DMS 273 (cell line): Measurements from ENCODE around the gene ADAMTSL3.

Experiments used
- DNase-seq: peaks from one replicate; lab custom pipeline; 2025; ENCODE audit not compliant: unreplicated experiment; lab: John Stamatoyannopoulos, UW

Gene ADAMTSL3

DNA sequence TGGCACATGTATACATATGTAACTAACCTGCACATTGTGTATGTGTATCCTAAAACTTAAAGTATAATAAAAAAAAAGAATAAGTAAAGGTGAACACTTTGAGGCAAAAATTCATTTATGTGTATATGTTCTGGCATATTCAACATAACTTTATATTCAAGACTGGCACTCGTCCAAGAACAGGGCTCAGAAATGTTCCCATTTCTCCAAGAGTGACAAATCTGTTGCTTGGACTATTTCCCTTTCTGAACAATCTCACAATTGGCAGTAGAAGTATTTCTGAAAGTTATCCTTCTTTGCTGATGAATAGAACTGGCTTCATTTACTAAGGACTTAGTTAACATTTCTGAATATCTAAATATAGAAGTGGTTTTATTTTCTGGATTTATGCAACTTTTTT is 212.8 kb downstream of the ADAMTSL3 start:
- DNase-seq: no peak

DNA sequence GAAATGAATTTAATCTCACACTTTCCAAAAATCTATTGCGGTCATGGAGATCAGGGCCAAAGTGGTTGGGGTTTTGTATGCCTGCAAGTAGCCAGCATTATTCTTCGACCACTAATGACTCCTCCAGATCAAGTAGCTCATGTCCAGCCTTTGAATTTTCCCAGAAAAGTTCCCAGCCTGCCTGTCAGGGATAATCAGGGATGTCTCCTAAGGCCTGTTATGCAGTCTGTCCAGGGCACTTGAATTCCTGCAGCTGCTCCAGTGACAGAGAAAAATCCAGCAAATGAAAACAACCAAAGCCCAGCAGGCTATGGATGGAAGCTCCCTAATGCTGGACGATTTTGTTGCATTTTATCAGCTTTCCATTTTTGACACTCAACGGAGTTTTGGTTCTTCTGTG is 215.4 kb downstream of the ADAMTSL3 start:
- no peak for DNase-seq

DNA sequence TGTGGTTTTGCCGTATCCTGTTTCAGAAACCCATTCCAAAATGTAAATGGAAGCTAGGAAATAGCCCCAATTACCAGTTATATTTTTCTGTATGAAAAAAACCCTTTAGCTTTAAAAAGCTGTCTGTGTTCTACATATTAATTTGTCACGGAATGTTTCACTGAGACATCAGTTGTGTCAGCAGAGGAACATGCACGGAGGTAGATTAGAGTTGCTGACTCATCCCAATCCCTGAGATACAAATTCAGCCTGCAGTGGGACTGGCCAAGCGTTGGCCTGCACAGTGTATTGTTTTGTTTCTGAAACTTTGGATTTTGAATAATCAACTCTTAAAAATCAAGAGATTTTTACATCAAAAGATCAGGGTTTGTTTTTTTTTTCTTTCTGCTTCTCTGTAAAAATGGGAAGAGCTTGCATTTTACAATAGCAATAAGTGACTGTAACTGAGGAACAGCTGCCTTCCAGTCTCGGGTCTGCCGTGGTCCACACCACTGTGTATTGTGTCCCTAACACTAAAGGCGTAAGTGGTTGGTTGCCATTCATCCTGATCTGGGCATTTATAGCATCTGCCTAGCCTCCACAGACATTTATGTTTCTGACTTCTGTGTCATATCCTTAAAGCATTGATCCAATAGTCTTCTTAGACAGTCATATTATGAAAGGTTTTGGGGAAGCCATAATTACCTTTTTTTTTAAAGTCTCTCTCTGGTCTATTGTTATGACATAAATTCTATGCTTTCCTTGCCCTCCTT is 218.1 kb downstream of the ADAMTSL3 start:
- DNase-seq: no peak

DNA sequence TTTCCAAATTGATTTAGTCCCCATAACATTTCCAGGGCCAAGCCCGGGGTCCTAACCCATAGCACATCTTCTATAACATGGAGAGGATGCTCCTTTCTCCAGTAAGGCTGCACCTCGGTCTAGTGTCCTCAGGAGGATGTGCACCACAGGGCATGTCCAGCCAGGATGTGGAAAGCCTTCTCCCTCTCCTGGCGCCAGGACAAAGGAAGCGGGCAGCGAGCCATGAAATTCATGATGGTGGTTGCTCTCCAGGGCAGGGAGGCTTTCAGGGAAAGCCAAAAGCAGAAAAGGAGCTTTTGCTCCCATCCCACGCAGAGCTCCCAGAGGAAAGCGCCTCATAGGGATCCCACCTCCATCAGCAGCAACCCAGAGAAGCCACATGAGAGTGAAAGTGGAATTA is 220.0 kb downstream of the ADAMTSL3 start:
- DNase-seq: no peak

DNA sequence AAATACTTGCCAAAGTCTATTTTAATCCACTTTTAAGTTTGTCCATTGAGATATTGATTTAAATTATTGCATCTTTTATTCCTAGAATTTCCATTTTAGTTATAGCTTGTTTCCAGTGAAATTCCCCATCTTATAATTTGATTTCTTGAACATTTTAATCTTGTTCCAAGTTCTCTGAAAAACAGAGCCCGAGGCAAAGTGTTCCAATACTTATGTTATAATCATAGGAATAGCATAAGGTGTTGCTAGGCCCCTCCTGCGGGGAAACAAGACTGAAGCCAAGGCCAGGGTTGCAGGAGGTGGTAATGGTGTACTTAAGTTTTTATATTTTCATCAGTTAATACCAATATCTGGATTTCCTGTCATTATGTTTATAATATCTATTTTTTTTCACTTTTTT is 226.6 kb downstream of the ADAMTSL3 start:
- DNase-seq: no peak

DNA sequence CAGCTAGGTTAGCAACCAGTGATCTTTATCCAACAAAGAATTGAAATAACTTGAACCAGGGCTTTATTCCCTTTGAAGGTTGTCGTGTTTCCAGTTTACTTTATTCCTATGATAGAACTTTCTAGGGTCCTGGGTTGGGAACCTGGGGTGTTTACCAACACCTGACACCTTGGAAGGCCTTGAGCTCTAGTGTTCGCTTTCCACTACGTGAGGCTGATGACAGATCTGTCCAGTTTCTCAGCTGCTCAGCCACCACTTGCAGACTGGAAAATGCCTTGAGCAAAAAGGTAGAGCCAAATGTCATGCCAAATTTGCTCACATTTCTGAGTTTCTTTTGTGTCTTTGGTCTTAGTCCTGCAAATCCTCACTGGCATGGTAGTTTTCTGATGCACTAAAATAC is 227.2 kb downstream of the ADAMTSL3 start:
- DNase-seq: no peak

DNA sequence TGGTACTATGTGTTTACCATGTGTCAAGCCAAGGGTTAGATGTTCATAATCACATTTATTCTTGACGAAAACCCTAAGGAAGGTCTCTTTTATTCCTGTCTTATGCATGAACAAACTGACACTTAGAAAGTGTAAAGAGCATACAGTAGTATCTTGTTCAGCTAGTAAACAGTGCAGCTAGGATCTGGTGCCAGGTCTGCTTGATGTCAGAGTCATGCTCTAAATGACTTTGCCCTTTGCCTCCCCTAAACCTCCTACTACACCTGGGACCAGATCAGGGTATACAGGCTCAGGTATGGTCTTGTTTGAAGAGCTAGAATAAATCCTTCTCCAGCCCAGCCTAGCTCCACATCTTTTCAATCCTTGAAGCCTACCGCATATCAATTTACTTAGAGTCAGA is 232.4 kb downstream of the ADAMTSL3 start:
- no peak for DNase-seq

DNA sequence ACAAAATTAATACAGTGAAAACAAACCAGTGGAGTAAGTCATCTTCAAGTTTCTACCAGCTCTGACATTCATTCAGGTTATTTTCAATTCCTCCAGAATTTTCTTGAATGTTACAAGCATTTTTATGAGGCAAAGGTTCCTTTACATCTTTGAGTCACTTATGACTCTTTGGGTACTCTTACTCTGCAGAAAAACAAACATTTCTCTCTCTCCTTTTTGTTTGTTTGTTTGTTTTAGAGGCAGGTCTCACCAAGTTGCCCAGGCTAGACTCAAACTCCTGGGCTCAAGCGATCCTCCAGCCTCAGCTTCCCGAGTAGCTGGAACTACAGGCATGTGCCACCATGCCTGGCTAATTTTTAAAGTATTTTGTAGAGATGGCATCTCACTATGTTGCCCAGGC is 233.5 kb downstream of the ADAMTSL3 start:
- DNase-seq: no peak

DNA sequence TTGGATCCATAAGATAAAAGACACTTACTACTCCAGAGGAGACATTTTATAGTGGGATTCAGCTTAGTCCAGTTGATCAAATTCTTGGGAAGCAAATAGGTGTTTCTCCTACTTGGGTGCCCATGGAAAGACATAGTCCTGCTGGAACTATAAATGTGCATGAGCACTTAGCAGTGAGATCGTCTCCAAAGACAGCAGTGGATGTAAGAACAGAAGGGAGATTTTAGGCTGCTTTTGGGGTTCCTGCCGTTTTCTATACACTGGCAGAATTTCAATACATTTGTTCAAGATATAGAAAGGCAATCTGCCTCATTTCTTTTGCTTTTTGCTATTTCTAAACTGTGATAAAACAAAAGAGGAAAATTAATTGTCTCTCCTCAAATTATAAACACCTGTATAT is 234.0 kb downstream of the ADAMTSL3 start:
- DNase-seq: no peak

DNA sequence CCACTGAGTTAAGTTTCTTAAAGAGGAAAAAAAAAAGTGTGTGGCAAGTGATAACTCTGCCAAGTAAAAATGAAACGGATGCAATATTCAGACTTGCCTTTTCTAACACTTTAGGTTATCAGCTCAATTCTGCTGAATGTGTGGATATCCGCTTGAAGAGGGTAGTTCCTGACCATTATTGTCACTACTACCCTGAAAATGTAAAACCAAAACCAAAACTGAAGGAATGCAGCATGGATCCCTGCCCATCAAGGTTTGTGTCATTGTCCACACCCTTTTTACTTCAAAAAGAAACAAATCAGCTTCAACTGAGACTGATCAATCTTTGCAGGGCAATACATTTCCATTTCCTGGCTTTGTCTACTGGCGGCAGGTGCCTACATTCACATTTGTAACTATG is 236.1 kb downstream of the ADAMTSL3 start:
- DNase-seq: no peak

DNA sequence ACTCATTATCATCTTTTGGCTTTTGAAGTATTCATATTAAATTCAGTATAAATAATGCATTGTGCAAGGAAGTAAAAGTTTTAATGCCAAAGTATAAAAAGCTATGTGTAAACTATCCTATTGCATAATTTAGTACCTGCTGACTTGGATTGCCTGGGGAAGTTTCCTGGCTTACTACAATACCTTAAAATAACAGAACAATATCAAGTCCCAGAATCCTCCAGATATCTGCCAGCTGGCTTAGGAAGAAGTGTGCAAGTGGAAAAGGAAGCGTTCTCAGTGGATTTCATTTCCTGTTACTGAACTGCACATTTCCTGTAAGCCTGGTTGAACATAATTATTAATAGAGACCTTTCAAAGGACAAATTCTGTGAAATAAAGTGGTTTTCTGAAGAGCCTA is 236.7 kb downstream of the ADAMTSL3 start:
- no peak for DNase-seq

DNA sequence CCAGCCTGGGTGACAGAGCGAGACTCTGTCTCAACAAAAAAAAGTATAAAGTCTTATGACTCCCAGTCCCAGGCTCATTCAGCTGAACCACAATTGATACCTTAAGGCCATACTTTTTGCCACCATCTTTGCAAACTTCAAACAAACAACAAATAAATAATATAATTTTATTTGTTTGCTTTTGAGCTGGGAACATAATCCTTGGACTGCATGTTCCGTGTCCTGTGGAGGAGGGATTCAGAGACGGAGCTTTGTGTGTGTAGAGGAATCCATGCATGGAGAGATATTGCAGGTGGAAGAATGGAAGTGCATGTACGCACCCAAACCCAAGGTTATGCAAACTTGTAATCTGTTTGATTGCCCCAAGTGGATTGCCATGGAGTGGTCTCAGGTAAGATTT is 238.6 kb downstream of the ADAMTSL3 start:
- DNase-seq: no peak

DNA sequence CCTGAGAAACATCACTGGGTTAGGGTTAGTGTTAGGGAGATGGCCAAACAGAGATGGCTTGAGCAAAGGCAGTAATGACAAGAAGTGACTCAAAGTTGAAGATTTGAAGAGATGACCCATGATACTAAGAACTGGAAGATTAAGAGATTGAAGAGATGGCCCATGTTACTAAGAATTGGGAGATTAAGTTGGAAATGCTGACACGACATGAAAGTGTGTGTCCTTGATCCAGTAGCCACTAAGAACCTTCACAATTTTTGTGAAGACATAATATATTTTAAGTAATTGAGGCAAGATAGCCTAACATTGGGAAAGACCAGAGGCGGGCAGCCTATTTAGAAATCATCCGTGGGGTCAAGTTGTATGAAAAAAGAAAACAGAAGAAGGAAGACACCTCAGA is 239.4 kb downstream of the ADAMTSL3 start:
- DNase-seq: no peak

DNA sequence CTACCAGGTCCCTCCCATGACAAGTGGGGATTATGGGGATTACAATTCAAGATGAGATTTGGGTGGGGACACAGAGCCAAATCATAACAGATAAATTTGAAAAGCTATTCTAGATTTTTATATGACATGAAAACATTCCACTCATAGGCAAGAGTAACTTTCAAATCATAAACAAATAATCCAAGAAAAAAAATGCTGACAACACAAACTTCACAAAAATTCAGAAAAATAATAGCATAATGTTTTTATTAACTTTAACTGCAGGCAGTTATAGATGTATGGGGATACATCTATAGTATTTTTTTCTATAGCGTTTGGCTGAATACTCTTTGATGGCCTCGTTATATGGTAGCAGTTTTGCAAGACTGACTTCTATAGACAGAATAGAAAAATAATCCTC is 243.1 kb downstream of the ADAMTSL3 start:
- DNase-seq: no peak

DNA sequence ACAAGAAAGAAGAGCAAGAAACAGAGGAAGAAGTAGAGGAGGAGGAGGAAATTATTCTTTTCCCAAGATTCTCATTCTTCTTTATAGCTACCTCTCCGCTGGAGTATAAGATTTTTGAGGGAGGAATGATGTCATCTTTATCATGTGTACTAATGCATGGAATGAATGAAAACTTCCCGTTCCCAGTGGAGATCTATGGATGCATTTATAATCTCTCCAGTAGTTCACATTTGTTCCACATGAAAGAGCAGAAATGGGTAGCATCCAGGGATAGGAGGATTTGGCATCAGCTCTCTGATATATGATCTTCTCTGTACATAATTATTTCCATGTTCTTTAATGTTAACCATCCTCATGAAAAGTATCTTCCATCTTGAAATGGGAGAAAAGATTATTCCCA is 244.4 kb downstream of the ADAMTSL3 start:
- DNase-seq: no peak

DNA sequence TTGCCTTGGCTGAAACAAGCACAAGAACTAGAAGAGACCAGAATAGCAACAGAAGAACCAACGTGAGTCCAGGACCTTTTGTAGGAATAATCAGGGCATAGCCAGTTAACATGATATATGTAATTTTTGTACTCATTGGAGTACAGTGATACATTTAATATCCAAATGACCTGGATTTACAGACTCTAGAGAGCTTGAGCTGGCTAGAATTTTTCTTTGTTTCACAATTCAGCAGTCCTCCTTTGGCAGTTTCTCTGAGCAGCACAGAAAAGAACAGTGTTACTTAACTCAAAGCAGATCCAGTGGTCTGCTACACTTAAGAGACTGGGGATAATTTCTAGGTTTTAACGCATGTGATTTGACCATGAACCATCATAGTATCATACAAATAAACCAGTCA is 245.7 kb downstream of the ADAMTSL3 start:
- no peak for DNase-seq

DNA sequence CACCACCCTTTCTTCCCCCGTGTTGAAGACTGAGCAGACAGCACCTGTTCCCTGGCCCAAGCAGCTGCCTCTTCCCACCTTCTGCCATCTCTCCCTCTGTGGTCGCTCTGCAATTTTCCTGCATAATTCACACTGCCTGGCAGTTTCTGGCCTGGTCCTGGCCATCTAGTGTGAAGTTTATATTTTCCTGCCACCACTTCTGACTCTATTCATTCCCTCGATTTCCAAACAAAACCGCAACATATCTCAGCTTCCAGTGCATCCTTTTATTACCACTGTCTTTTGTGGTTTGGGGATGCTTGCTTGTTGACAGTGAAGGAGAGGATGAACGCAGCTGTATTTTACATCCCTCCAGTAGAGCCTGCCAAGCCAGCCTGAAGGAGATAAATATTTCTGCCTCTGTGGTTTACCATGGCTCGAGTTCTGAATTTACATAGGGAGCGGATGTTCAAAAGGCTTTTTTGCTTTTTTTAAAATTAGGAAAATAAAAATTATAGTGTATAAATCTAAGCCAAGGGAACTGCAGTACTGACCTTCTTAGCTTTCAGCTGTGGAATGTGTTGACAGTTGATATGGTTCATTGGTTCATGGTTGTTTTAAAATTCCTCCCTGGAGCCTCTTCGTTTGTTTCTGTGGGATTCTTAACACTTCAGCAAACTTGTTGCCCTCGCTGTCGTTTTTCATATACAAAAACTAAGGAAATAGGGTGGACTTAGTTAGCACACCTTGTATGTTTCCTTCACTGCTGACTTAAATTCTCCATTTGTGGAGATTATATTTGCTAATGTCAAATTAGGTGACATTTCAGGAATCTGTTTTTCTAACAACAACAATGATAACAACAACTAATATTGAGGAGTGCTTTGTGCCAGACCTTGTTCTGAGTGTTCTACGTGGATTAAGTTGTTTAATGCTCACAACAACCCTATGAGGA is 250.5 kb downstream of the ADAMTSL3 start:
- DNase-seq: no peak

DNA sequence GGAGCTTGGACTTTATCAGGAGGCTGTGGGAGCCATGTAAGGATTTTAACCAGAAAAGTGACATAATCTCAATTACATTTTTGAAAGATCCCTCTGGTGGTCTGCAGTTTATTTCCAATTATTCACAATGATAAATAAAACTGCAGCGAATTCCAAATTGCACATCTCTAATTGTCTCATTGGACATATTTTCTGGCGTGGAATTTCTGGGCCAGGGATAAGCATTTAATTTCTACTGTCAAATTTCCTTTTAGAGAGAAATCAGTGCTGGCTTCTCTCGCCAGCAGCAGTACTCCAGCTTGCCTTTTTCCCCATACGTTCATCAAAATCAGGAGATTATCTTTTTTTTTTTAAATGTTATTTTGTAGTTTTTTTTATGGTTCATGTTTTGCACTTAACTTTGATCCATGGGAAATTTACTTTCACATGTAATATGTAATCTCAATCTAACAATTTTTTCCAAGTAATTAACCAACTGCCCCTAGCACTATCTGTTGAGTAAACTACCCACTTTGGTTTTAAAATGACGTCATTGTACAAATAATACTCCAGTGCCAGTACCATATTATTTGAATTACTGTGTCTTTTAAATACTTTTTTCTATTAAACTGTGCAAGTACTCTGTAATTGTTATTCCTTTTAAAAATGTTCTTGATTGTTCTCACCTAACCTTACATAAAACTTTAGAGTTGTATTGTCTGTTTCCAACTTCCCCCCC is 251.8 kb downstream of the ADAMTSL3 start:
- no peak for DNase-seq

DNA sequence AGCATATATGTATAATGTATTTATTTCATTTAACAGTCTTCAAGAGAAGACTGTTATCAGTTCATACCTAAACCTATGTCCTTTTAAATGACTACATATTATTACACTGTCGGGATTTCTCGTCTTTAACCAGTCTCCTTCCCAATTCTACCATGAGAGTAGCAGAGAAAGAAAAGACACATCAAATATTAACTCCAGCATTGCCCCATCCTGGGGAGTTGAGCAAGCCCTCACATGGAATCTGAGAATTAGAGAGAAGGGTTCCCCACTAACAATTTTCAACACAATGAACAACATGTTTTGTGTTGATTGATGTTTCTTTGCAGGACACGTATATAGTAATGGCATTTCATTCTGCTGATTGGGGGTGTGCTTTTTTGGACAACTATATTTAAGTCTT is 257.4 kb downstream of the ADAMTSL3 start:
- no peak for DNase-seq

DNA sequence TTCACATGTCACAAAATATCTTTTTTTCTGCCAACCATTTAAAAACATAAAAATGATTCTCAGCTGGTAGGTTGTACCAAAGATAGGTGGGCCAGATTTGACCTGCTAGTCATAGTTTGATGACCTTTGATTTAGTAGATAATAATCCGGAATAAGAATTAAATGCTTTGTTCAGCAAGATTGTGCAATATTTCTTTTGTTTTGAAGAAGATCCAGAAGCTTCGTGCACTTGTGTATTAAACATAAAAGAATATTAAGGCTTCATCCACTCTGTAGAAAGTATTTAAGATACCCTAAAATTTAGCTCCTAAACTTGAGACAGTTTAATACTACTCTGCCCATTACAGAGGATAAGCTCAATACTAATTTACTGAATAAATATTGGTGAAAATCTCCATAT is 258.4 kb downstream of the ADAMTSL3 start:
- DNase-seq: no peak

DNA sequence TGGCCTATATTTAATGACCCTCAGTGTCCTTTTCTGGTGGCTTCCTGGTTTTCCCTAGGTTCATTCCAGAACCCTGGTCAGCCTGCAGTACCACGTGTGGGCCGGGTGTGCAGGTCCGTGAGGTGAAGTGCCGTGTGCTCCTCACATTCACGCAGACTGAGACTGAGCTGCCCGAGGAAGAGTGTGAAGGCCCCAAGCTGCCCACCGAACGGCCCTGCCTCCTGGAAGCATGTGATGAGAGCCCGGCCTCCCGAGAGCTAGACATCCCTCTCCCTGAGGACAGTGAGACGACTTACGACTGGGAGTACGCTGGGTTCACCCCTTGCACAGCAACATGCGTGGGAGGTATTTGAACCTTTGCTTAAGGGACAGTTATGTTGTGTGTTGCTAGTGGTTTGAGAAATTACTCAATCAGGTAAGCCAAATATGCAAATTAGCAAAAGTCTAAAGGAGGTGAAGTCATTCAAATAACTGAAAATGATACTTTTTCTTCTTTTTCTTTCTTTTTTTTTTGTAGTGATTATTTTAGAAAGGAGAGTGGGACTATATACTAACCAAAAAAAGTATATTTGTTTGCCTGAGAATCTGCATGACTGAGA is 259.2 kb downstream of the ADAMTSL3 start:
- no peak for DNase-seq
